NCI-H2107 treated with DMSO at 0.1 percent for 48 hours (cell line): Measurements from ENCODE around the gene LEPROT.

Source experiments
- DNase-seq: peaks from one replicate; lab custom pipeline; 2025; ENCODE audit not compliant: unreplicated experiment; lab: John Stamatoyannopoulos, UW

The LEPROT gene

DNA sequence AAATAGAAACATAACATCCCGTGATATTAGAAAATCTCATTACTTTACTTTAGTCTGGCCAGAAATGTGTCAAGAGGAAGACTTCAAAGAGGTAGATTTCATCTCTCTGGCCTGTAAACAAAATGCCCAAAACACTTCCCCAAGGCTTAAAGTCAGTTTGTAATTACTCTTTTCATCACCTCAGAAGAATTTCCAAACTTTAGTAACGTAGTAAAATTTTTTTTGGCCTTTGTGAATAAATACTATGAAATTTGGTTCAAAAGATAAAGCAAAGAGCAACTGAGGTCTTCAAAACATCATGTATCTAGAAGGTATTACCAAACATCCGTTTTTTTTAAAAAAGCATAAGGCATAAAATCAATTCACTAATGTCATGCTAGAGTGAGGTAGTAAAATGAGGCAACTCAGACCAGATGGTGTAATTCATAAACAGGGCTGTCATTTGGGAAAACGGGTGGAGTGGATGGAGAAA lies 51.4 kb downstream of the LEPROT start:
- DNase-seq: no peak

DNA sequence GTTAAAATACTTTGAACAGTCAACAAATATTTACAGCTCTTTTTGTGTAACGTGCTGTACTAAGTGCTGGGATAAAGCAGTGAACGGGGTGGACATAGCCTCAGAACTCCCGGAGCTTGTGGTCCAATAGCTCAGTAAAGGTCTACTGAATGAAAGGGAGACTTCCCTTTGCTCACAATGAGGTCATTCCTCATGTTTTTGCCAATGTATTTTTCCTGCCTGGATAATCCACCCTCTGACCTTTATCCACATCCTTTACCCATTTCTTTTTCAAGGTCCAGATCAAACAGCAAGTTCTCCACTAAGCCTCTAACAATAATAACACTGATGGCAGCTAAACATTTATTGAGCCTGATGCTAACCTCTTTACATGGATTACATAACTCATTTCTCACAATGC lies 55.9 kb downstream of the LEPROT start:
- DNase-seq: no peak

DNA sequence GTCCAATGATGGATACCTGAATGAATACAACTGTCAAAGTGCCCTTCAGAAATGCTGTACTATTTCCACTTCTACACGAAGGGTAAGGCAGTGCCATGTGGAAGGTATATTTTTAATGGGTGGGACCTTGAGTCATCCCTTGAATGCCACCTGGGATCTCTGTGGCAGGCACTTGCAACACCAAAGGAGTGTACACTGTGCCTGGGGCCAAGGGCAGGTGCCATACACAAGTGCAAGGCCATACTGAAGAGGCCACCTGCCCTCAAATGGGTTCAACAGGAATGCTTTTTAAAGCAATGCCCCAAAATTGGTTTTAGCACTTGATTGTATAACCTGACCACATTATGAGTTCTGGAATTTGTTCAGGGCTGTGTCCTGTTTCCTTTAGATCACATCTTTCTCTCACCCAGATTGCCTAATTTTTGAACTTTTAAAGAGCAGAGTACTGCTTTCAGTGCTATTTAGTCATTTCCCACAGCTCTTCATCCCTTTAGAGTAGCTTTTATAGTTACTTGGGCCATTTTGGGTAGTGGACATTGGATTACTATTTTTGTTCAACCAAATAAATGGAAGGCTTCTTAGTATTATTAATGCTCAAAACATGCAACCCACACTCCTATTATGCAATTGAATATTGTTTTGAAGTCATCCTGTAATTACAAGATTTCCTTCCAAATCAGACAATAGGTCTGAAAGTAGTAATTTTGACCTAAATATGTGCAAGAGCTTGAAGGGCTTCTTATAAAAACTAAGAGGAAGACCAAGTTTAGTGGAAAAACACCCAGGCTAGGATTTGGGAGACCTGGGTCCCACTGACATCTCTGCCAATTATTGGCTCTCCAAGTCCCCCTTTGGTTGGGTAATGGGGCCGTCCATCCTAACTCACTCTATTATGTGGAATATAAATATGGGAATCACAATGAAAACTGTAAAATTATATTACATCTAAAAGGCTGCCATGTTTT lies 57.2 kb downstream of the LEPROT start:
- no peak for DNase-seq

DNA sequence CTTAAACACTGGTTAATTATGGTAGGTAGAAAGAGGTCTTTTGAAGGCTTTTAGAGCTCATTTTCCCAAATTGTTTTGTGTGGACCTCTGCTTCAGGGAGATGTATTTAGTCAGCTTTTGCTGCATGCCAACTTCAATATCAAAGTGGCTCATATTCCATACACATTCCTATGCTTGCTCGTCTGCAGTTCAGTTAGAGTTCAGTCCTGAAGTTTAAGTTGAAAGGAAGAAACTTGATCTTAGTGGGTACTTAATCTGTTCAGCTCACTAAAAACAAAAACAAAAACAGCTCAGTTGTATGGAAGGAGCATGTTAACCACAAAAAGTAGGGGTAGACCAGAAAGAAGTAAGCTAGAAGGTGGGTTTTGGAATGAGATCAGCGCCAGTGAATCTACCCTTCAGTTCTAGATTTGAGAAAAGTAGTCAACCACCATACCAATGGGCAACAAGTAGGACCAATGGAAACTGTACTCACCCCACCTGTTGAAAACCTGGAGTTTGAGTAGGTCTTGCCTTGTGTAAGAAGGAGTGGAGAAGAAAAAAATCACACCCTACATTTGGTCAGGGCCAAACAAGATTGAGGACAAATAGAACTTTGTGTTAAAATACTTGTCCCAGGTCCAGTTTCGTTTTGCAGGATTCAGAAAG lies 58.0 kb downstream of the LEPROT start:
- DNase-seq: no peak

DNA sequence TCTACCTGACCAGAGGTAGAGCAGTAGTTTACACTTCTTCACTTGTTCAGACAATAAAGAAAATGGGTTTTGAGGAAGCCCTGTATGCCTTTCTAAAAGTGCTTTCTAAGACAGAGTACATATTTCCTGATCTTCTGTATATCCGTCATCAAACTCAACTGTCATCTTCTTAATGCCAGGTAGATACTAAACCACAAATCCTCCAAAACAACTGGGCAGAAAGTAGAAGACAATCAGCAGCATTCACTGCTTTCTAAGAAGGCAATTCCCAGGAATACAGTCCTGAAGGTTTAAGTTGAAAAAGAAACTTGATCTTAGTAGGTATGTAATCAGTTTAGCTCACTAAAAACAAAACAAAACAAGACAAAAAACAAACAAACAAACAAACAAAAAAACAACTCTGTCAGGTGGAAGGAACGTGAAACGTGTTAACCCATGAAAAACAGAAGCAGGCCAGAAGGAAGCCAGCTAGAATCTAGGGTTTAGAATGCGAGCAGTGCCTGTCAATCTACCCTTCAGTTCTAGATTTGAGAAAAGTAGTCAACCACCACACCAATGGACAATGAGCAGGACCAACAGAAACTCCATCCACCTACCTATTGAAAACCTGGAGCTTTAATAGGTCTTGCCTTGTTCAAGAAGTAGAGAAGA lies 59.2 kb downstream of the LEPROT start:
- DNase-seq: no peak

DNA sequence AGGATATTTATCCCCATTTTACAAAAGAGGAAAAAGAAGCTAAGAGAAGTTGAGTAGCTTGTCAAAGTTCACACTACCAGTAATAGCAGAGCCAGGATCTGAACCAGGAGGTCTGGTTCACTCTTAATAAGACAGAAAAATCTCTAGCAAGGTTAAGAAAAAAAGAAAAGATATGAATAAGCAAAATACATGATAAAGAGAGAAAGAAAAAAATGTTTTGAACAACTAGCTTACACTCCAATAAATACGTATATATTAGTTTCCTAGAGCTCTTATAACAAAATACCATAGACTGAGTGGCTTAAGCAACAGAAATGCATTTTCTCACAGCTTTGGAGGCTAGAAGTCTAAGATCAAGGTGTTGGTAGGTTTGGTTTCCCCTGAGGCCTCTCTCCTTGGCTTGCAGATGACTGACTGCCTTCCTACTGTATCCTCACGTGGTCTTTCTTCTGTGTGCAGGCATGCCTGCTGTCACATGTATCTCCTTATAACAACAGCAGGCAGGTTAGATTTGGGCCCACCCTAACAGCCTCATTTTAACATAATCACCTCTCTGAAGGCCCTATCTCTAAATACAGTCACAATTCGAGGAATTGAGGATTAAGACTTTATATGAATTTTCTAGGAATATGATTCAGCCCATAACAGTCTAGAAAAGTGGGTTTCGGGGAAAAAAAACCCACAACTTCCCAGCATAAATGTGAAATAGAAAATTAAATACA lies 60.4 kb downstream of the LEPROT start:
- no peak for DNase-seq

DNA sequence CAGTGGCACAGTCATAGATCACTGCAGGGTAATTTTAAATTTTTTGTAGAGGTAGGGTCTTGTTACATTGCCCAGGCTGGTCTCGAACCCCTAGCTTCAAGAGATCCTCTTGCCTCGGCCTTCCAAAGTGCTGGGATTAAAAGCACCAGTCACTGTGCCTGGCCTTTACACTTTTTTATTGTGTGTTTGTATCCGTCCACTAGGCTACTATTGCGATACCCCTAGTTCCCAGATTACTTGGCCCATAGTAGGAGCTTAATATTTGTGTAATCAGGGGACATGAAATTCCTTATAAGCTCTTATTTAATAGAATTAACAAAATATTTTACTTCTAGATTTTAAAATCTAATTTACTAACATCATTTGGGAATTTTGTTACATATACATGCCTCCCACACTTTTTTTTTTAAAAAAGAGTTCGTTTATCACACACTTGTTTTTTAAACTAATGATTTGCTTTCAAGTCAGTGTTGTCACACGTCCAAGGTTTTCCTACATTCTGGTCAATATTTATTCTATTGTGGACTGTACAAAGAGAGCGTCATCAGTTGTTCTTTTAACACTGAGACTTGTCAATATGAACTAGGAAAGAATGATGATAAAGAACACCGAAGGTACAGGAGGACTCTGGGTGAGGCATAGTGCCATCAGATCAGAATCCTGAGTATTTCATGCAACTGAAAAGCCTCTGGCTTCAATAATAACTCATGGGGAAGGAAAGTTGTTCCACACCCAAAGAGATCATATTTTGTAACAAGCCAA lies 63.7 kb downstream of the LEPROT start:
- DNase-seq: no peak
